NB4 (cell line): ENCODE results near the gene MRRF.

Experiments
- POLR2A ChIP-seq: IDR thresholded peaks from 2 replicates; pipeline ENCODE4 v1.6.1; 2011; ENCODE audit warnings: mild to moderate bottlenecking; ENCODE audit not compliant: insufficient read length; ENCODE audit errors: extremely low read depth
- TF ChIP-seq, protein P1 (sequence below): IDR thresholded peaks from one replicate; pipeline ENCODE4 v1.5.1; 2012; ENCODE audit warnings: low read depth, low read length

DNA sequence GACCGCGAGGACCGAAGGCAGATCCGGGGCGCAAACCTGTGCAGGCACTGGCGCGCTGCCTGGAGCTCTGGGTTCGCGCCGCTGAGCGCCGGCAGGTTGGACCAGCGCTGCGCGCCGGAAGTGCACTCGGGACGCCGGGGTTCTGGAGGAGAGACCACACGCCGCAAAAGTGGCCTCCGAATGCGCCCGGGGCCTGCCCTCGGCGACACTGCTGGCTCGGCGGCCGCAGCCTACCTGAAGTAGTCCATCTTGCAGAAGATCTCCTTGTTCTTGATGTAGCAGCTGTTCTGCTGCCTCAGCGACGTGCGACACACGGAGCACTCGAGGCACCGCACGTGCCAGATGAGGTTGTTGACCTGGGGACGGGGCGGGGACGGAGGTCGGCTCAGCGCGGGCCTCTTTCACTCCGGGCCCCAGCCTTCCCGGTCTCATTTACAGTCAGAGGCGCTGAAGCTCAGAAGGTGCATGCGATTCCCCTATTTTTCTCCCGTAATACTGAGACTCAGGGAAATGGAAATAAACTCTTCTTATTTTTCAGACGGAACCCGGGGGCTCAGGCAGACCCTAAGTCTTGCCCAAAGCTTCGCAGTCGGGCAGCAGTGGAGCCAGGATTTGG is 38.4 kb upstream of the MRRF start:
- TF ChIP-seq, protein P1, sequence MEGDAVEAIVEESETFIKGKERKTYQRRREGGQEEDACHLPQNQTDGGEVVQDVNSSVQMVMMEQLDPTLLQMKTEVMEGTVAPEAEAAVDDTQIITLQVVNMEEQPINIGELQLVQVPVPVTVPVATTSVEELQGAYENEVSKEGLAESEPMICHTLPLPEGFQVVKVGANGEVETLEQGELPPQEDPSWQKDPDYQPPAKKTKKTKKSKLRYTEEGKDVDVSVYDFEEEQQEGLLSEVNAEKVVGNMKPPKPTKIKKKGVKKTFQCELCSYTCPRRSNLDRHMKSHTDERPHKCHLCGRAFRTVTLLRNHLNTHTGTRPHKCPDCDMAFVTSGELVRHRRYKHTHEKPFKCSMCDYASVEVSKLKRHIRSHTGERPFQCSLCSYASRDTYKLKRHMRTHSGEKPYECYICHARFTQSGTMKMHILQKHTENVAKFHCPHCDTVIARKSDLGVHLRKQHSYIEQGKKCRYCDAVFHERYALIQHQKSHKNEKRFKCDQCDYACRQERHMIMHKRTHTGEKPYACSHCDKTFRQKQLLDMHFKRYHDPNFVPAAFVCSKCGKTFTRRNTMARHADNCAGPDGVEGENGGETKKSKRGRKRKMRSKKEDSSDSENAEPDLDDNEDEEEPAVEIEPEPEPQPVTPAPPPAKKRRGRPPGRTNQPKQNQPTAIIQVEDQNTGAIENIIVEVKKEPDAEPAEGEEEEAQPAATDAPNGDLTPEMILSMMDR, result no peak
- no peak for TF ChIP-seq POLR2A
